Stimulated activated naive CD8-positive, alpha-beta T cell treated with anti-CD3 and anti-CD28 coated beads, Interleukin-15, amount 100 ng/mL, for 72 hours (primary cell): ENCODE measurements around the gene FBXO4.
A peak's percentile ranks its signal among the peaks of the same experiment; 100 is the strongest.

Experiments
- ATAC-seq: fragments of 150-1000 bp; cut with Tn5 transposase; 2 replicates; pipeline ENCODE4 v1.10.0; 2021; ENCODE audit warnings: mild to moderate bottlenecking, moderate library complexity
- DNase-seq, 2 donors: peaks; one replicate each; pipeline ENCODE4 v3.0.0; 2021 to 2022
- H3K27ac Mint-ChIP-seq, 2 donors: one replicate each; pipeline ENCODE4 v1.8.0; 2022; ENCODE audit warnings: mild to moderate bottlenecking in 2 of 2, mixed read lengths in 2 of 2, moderate library complexity in 2 of 2
- H3K27me3 Mint-ChIP-seq: one replicate; pipeline ENCODE4 v1.8.0; 2022; ENCODE audit warnings: mixed read lengths
- H3K4me1 Mint-ChIP-seq: one replicate; pipeline ENCODE4 v1.8.0; 2022; ENCODE audit warnings: mild to moderate bottlenecking, mixed read lengths
- H3K4me3 Mint-ChIP-seq, 2 donors: one replicate each; pipeline ENCODE4 v1.8.0; 2022; ENCODE audit warnings: mild to moderate bottlenecking in 2 of 2, mixed read lengths in 2 of 2, moderate library complexity in 1 of 2
- H3K9me3 Mint-ChIP-seq, 2 donors: one replicate each; pipeline ENCODE4 v1.8.0; 2022; ENCODE audit warnings: mixed read lengths in 2 of 2

Gene FBXO4, protein sequence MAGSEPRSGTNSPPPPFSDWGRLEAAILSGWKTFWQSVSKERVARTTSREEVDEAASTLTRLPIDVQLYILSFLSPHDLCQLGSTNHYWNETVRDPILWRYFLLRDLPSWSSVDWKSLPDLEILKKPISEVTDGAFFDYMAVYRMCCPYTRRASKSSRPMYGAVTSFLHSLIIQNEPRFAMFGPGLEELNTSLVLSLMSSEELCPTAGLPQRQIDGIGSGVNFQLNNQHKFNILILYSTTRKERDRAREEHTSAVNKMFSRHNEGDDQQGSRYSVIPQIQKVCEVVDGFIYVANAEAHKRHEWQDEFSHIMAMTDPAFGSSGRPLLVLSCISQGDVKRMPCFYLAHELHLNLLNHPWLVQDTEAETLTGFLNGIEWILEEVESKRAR

DNA sequence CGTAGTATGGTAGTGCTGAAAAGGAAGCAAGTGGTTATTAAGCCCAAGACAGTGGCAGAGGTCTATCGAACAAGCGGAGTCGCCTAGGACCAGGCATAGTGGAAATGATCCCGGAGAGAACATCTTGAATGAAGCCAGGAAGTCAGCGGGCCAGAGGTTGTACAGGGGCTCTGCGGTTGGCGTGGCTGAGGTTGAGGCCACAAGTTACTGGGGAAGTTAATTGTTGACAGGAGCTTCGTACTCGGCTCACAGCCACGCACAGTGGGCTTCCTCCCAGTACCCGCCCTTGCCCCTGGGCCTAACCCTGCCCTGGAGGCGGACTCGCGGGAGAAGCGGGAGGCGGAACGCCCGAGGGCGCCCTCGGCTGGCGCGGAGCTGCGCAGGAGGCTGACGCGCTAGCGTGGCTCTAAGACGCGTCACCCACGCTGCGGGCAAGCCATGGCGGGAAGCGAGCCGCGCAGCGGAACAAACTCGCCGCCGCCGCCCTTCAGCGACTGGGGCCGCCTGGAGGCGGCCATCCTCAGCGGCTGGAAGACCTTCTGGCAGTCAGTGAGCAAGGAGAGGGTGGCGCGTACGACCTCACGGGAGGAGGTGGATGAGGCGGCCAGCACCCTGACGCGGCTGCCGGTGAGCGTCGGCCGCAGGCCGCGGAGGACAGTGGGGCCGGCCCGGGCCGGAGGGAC, at the start of gene FBXO4:
Gene FBXO4 (plus strand): TSS at position 410 of the 683 bp plus-strand sequence. CDS start 29 bp downstream, at position 439.
- peak; percentile 98 for ATAC-seq
- peak; percentile 87 to 92 for DNase-seq
- no peaks in the 10 kb centered on the region for H3K27me3 Mint-ChIP-seq
- peak within 1 kb of the TSS; percentile 100 for H3K27ac Mint-ChIP-seq
- H3K9me3 Mint-ChIP-seq = no peaks in the 10 kb centered on the region
- H3K4me1 Mint-ChIP-seq = peaks cover 17% of the 10 kb centered on the region
- peak within 1 kb of the TSS; percentile 97 for H3K4me3 Mint-ChIP-seq

GRCh38 chr5:41876678-41877077, 48.4 kb upstream of the FBXO4 start:
- no peak for ATAC-seq
- no peak overlapping the region for H3K27ac Mint-ChIP-seq

DNA sequence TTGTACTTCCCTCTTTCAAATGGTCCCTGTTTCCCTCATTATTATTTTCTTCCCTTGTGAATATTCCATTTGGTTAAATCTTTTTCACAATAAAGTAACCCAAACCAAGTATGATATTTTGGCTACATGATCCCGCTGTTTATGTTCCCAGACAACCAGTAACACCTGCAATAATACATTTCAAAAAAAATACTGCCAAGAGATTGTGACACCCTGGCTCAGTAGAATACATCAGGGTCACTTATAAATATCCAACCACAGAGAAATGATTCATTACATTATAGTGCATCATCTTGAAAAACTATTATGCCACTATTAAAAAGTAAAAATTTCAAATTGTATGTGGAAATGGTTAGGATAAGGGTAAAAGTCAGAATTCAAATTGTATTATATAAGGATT, 47.7 kb upstream of the FBXO4 start:
- no peak for ATAC-seq

More at GRCh38 chr5:41876678-41877077, 48.4 kb upstream of the FBXO4 start:
- Mint-ChIP-seq H3K4me3 (no peak overlapping the region), H3K9me3 (no peaks in the 10 kb centered on the region), H3K27me3 (no peaks in the 10 kb centered on the region), H3K4me1 (peaks cover 20% of the 10 kb centered on the region)
- no peak for DNase-seq

DNA sequence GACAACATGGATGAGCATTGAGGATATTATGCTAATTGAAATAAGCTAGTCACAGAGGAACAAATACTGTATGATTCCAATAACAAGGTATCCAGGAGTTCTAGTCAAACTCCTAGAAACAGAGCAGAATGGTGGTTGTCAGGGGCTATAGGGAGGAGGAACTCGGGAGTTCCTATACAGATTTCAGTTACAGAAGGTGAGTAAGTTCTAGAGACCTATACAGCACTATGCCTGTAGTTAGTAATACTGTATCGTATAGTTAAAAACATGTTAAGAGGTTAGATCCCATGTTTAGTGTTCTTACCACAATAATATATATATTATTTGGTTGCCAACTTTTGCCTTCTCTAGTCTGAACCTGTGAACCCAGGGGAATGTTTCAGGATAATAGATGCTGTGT, 46.9 kb upstream of the FBXO4 start:
- Mint-ChIP-seq H3K27ac (no peak overlapping the region), H3K4me1 (peaks cover 20% of the 10 kb centered on the region), H3K4me3 (no peak overlapping the region), H3K27me3 (no peaks in the 10 kb centered on the region), H3K9me3 (no peaks in the 10 kb centered on the region)
- DNase-seq = no peak
- no peak for ATAC-seq

More for the DNA sequence above, 47.7 kb upstream of the FBXO4 start:
- no peak overlapping the region for H3K4me3 Mint-ChIP-seq
- H3K9me3 Mint-ChIP-seq = no peaks in the 10 kb centered on the region
- no peak for DNase-seq
- peaks cover 20% of the 10 kb centered on the region for H3K4me1 Mint-ChIP-seq
- H3K27me3 Mint-ChIP-seq = no peaks in the 10 kb centered on the region
- H3K27ac Mint-ChIP-seq = no peak overlapping the region

- Mint-ChIP-seq H3K27me3 (no peaks in the 10 kb centered on the region), H3K9me3 (no peaks in the 10 kb centered on the region), H3K4me3 (no peak overlapping the region), H3K4me1 (peaks cover 20% of the 10 kb centered on the region), H3K27ac (no peak overlapping the region)
- ATAC-seq (no peak), DNase-seq (no peak)
Observed at GRCh38 chr5:41878643-41879478, 46.2 kb upstream of the FBXO4 start.

DNA sequence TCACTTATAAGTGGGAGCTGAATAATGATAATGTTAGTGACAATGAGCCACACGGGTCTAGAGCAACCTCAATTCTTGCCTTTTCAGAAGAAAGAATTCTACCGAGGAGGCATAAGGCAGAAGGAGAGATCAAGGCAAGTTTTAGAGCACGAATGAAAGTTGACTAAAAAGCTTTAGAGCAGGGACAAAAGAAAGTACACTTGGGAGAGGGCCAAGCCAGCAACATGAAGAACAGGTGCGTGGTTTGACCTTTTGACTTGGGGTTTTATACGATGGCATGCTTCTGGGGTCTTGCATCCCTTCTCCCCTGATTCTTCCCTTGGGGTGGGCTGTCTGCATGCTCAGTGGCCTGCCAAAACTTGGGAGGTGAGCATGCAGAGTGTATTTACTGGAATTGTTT, 42.3 kb upstream of the FBXO4 start:
- H3K9me3 Mint-ChIP-seq = no peaks in the 10 kb centered on the region
- peaks cover 2% of the 10 kb centered on the region for H3K4me1 Mint-ChIP-seq
- H3K27ac Mint-ChIP-seq = no peak overlapping the region
- peaks cover 9% of the 10 kb centered on the region for H3K27me3 Mint-ChIP-seq
- no peak overlapping the region for H3K4me3 Mint-ChIP-seq
- ATAC-seq (no peak), DNase-seq (no peak)

- H3K27ac Mint-ChIP-seq = no peak overlapping the region
- H3K4me1 Mint-ChIP-seq = peaks cover 6% of the 10 kb centered on the region
- DNase-seq = no peak
- no peak overlapping the region for H3K4me3 Mint-ChIP-seq
- no peak for ATAC-seq
- H3K27me3 Mint-ChIP-seq = peaks cover 14% of the 10 kb centered on the region
- H3K9me3 Mint-ChIP-seq = no peaks in the 10 kb centered on the region
Observed at GRCh38 chr5:41883243-41883642, 41.8 kb upstream of the FBXO4 start.

DNA sequence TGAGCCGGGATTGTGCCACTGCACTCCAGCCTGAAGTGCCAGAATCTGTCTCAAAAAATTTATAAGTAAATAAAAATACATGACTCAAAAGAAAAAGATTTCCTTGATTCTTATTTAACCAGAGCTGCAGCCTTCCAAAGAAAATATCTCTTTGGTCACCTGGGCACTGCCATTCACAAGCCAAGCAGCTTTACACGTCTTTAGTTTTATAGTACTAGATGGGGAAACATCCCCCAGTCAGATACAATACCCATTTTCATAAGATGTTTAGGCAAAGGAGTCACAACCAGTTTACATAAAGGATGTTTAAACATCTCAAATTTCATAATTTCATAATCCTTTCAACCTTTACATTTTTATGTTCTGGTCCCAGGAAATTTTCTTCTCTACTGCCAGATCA, 41.1 kb upstream of the FBXO4 start:
- no peak for ATAC-seq

GRCh38 chr5:41885286-41885685, 39.8 kb upstream of the FBXO4 start:
- H3K27me3 Mint-ChIP-seq = peaks cover 20% of the 10 kb centered on the region
- H3K4me1 Mint-ChIP-seq = peaks cover 6% of the 10 kb centered on the region
- H3K4me3 Mint-ChIP-seq = no peak overlapping the region
- DNase-seq (no peak), ATAC-seq (no peak)
- H3K9me3 Mint-ChIP-seq = no peaks in the 10 kb centered on the region
- no peak overlapping the region for H3K27ac Mint-ChIP-seq

More for the DNA sequence above, 41.1 kb upstream of the FBXO4 start:
- peaks cover 14% of the 10 kb centered on the region for H3K27me3 Mint-ChIP-seq
- peaks cover 6% of the 10 kb centered on the region for H3K4me1 Mint-ChIP-seq
- no peaks in the 10 kb centered on the region for H3K9me3 Mint-ChIP-seq
- DNase-seq = no peak
- H3K27ac Mint-ChIP-seq = no peak overlapping the region
- H3K4me3 Mint-ChIP-seq = no peak overlapping the region

- Mint-ChIP-seq H3K27ac (no peak overlapping the region), H3K27me3 (peaks cover 57% of the 10 kb centered on the region)
Observed at GRCh38 chr5:41891066-41891707, 33.9 kb upstream of the FBXO4 start.

GRCh38 chr5:41892031-41892430, 33.0 kb upstream of the FBXO4 start:
- no peak overlapping the region for H3K27ac Mint-ChIP-seq
- H3K4me1 Mint-ChIP-seq = peaks cover 28% of the 10 kb centered on the region
- H3K27me3 Mint-ChIP-seq = peaks cover 64% of the 10 kb centered on the region
- ATAC-seq (no peak), DNase-seq (no peak)
- H3K9me3 Mint-ChIP-seq = peaks cover 0 to 4% of the 10 kb centered on the region in 2 donors
- no peak overlapping the region for H3K4me3 Mint-ChIP-seq

More at GRCh38 chr5:41891066-41891707, 33.9 kb upstream of the FBXO4 start:
- ATAC-seq = peak; percentile 49
- Mint-ChIP-seq H3K4me1 (peaks cover 28% of the 10 kb centered on the region), H3K9me3 (peaks cover 0 to 4% of the 10 kb centered on the region in 2 donors), H3K4me3 (no peak overlapping the region)
- no peak for DNase-seq

GRCh38 chr5:41893074-41893851, 31.8 kb upstream of the FBXO4 start:
- peak overlapping the region; percentile 14 to 61 for H3K4me3 Mint-ChIP-seq
- DNase-seq (no peak), ATAC-seq (no peak)
- H3K4me1 Mint-ChIP-seq = peaks cover 22% of the 10 kb centered on the region
- H3K27ac Mint-ChIP-seq = no peak overlapping the region
- peaks cover 0 to 4% of the 10 kb centered on the region in 2 donors for H3K9me3 Mint-ChIP-seq
- H3K27me3 Mint-ChIP-seq = peaks cover 52% of the 10 kb centered on the region

DNA sequence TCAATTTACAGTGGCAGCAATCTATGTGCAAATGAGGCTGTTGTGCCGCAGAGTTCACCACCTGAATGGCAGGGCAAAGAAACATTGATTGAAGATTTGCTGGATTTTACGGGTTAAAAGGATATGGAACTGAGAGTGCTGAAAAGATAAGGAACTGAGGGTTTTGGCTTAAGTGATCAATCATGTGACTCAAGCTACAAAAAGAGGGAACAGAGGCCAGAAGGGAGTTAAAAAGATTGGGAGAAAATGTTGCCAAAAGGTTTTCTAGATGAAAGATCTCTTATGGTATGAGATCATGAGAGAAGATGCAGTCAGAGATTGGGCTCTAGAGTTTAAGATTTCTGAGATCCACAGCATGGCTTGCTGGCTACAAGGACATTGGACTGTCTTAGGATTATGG, 28.9 kb upstream of the FBXO4 start:
- DNase-seq (no peak), ATAC-seq (no peak)
- H3K27me3 Mint-ChIP-seq = peaks cover 44% of the 10 kb centered on the region
- peaks cover 18% of the 10 kb centered on the region for H3K4me1 Mint-ChIP-seq
- H3K9me3 Mint-ChIP-seq = peaks cover 0 to 4% of the 10 kb centered on the region in 2 donors
- H3K4me3 Mint-ChIP-seq = no peak overlapping the region
- H3K27ac Mint-ChIP-seq = no peak overlapping the region

DNA sequence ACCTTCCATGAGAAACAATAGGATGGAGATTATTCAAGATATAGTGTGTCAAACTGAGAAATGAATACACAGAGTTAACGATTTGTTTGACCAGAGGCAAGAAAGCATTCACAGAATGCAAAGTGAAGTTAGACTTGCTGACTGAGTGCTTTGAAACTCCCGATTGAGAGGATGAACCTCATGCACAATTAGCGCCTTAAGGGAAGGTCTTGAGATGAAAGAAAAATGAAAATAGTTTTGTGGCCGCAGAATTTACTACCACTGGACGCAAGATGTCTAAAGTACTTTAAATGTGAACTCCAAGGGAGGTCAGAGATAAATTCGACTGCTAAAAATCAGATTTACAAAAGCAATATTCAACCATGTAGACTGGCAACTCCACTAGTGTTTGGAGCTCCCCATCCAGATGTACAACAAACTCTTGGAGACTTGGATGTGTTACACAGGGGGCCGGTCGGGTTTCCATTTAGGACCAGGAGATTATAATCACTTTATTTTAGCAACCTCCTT, 21.6 kb upstream of the FBXO4 start:
- no peak for ATAC-seq
- Mint-ChIP-seq H3K4me1 (peaks cover 39% of the 10 kb centered on the region), H3K27me3 (no peaks in the 10 kb centered on the region), H3K27ac (peak overlapping the region; percentile 98 to 100), H3K9me3 (no peaks in the 10 kb centered on the region), H3K4me3 (peak overlapping the region; percentile 95)
- no peak for DNase-seq
